ENCODE results near the gene HDLBP. TPM values are rescaled to one million over a fixed set of nuclear protein-coding genes. Genes with fewer than 3 reads are reported as not detected.

Gene HDLBP
- total RNA-seq, 6 donors from 2014 or later: 339 to 691 (median 487) TPM

DNA sequence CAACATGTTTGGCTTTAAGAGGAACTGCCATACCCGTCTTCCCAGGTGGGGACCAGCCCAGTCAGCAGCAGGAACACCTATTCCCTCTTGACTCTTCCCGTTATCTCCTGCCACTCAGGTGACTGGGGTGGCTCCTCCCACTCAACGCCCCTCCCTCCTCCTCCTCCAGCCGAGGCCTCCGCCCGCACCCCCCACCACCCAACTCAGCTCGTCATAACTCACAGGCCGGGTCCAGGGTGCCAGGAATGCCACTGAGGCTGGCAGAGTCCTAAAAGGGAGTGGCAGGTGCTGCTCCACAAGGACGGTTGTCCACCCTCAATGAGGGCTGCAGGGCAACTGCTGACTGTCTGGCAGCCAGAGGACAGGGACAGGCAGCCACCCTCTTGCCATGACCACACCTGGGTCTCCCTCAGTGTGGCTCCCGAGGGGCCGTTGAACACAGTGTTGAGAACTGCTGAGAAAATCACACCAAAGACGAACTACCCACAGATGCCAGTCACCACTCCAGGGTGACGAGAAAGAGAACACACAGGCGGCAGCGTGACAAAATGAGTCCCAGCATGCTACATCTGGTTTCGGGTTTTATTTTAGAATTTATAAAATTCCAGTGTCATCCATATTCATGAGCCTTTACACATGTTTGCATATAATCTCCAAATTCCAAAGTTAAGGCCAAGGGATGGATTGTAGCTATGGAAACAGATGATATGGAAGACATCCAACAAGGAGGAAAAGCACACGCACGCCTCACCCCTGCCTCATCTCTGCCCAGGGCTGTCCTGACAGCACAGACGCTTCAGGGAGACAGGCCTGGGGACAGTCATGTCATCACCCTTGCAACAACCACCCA lies 88.5 kb downstream of the HDLBP start:
- peaks cover 41 to 65% (median 57%) of the 10 kb centered on the region in 4 donors for H3K36me3 ChIP-seq
- DNase-seq: no peak
- H3K4me3 ChIP-seq: no peak overlapping the region
- no peaks in the 10 kb centered on the region for H3K9me3 ChIP-seq
- TF ChIP-seq POLR2A (IDR thresholded peaks at IDR 0.05) (no peak), EP300 (IDR thresholded peaks at IDR 0.05) (no peak), POLR2AphosphoS5 (IDR thresholded peaks at IDR 0.05) (no peak)
- TF ChIP-seq, protein P1, sequence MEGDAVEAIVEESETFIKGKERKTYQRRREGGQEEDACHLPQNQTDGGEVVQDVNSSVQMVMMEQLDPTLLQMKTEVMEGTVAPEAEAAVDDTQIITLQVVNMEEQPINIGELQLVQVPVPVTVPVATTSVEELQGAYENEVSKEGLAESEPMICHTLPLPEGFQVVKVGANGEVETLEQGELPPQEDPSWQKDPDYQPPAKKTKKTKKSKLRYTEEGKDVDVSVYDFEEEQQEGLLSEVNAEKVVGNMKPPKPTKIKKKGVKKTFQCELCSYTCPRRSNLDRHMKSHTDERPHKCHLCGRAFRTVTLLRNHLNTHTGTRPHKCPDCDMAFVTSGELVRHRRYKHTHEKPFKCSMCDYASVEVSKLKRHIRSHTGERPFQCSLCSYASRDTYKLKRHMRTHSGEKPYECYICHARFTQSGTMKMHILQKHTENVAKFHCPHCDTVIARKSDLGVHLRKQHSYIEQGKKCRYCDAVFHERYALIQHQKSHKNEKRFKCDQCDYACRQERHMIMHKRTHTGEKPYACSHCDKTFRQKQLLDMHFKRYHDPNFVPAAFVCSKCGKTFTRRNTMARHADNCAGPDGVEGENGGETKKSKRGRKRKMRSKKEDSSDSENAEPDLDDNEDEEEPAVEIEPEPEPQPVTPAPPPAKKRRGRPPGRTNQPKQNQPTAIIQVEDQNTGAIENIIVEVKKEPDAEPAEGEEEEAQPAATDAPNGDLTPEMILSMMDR (IDR thresholded peaks at IDR 0.05): no peak
- no peaks in the 10 kb centered on the region for H3K27me3 ChIP-seq
- ATAC-seq (ENCODE audit: low FRiP score in 2 of 2): no peak
- H3K27ac ChIP-seq: no peak overlapping the region
- WGBS, 2 donors: 84 to 86% methylated on average over 16 to 18 of the region's 19 CpGs
- H3K4me1 ChIP-seq: no peaks in the 10 kb centered on the region

DNA sequence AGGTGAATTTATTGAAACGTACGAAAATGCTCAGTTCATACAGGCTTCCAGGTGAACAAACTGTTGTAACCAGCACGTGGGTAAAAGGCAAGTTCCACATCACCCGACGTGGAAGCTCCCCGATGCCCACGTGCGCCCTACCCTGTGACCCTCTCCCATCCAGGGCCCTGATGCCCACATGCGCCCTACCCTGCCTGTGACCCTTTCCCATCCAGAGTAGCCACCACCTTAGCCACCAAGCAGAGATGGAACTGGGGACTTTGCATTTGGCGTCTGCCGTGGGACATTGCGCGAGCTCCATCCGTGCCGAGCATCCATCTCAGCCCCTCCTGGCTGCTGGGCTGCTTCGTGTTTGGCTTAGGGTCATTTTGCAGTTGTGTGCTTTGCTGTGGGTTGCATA lies 89.5 kb downstream of the HDLBP start:
- Histone ChIP-seq H3K4me1 (no peaks in the 10 kb centered on the region), H3K4me3 (no peak overlapping the region), H3K27ac (no peak overlapping the region), H3K9me3 (no peaks in the 10 kb centered on the region), H3K27me3 (no peaks in the 10 kb centered on the region), H3K36me3 (peaks cover 41 to 56% (median 48%) of the 10 kb centered on the region in 4 donors)
- no peak for TF ChIP-seq EP300 (IDR thresholded peaks at IDR 0.05)
- TF ChIP-seq, protein P1 (IDR thresholded peaks at IDR 0.05): no peak
- no peak for TF ChIP-seq POLR2A (IDR thresholded peaks at IDR 0.05)
- no peak for TF ChIP-seq POLR2AphosphoS5 (IDR thresholded peaks at IDR 0.05)
- 92 to 97% methylated on average over 15 to 16 of the region's 16 CpGs for WGBS, 2 donors
- no peak for ATAC-seq (ENCODE audit: low FRiP score in 2 of 2)
- DNase-seq: no peak

DNA sequence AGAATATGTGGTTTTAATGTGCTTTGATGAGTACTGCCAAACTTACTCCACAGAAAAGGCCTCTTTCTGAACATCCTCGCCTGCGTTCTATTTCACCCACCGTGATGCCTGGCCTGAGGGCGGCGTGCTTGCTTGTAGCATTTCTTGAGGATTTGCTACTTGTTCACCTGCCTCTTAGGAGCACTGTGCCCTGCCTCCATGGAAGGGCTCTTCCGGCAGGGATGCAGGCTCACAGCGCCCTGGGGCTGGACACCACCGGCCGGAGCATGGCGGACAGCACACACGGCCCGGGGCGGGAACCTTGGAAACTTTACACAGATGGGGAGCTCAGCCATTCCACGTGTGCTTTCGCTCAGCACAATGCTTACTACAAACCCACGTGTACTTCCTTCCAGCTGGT lies 89.9 kb downstream of the HDLBP start:
- H3K4me3 ChIP-seq: no peak overlapping the region
- peaks cover 37 to 51% (median 44%) of the 10 kb centered on the region in 4 donors for H3K36me3 ChIP-seq
- H3K9me3 ChIP-seq: no peaks in the 10 kb centered on the region
- H3K27me3 ChIP-seq: no peaks in the 10 kb centered on the region
- no peaks in the 10 kb centered on the region for H3K4me1 ChIP-seq
- DNase-seq (peak in 1 of 2 donors; percentile 71), ATAC-seq (ENCODE audit: low FRiP score in 2 of 2) (no peak)
- 95% methylated on average over 16 of the region's 16 CpGs for WGBS, 2 donors
- H3K27ac ChIP-seq: no peak overlapping the region
- no peak for TF ChIP-seq EP300 (IDR thresholded peaks at IDR 0.05)
- no peak for TF ChIP-seq POLR2A (IDR thresholded peaks at IDR 0.05)

DNA sequence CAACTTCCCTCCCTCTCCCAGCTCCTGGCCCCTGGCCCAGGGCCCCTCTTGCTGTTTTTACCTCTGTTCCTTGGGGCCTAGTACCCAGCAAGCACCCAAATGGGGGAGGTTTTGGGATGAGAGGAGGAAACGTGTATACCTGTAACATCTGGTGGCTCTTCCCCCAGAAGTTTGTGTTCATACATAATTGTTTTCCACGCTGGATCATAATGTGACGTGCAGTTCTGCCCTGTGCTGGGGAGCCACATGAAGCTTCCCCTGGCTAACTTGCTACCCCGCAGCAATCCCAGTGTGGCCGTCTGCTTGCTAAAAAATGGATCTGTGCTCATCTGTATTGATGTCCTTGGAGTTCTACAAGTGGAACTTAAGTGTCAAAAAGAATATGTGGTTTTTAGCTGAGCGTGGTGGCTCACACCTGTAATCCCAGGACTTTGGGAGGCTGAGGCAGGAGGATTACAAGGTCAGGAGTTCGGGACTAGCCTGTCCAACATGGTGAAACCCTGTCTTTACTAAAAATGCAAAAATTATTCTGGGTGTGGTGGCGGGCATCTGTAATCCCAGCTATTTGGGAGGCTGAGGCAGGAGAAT lies 90.5 kb downstream of the HDLBP start:
- Histone ChIP-seq H3K27me3 (no peaks in the 10 kb centered on the region), H3K27ac (no peak overlapping the region), H3K36me3 (peaks cover 31 to 45% (median 38%) of the 10 kb centered on the region in 4 donors), H3K4me1 (no peaks in the 10 kb centered on the region), H3K9me3 (no peaks in the 10 kb centered on the region), H3K4me3 (no peak overlapping the region)
- no peak for TF ChIP-seq EP300 (IDR thresholded peaks at IDR 0.05)
- TF ChIP-seq POLR2A (IDR thresholded peaks at IDR 0.05): no peak
- DNase-seq (no peak), ATAC-seq (ENCODE audit: low FRiP score in 2 of 2) (peak in 1 of 2 donors; percentile 1)
- WGBS, 2 donors: 92 to 95% methylated on average over 8 of the region's 8 CpGs

DNA sequence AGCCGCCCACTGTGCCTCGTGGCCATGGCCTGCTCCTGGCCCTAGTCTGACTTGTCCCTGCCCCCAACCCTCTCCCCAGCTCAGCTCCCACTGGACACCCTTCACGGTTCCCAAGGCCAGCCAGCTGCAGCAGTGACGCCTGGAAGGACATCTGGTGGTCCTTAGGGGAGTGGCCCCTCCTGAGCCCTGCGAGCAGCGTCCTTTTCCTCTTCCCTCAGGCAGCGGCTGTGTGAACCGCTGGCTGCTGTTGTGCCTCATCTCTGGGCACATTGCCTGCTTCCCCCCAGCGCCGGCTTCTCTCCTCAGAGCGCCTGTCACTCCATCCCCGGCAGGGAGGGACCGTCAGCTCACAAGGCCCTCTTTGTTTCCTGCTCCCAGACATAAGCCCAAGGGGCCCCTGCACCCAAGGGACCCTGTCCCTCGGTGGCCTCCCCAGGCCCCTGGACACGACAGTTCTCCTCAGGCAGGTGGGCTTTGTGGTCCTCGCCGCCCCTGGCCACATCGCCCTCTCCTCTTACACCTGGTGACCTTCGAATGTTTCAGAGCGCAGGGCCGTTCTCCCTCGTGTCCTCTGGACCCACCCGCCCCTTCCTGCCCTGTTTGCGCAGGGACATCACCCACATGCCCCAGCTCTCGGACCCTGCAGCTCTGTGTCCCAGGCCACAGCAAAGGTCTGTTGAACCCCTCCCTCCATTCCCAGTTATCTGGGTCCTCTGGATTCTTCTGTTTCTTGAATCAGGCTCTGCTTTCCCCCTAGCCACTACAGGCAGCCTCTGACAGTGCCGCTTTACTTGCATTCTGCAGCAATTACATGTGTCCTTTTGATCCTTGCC lies 91.2 kb downstream of the HDLBP start:
- Histone ChIP-seq H3K4me3 (no peak overlapping the region), H3K27me3 (no peaks in the 10 kb centered on the region), H3K4me1 (peaks cover 0 to 2% (median under 1%) of the 10 kb centered on the region in 4 donors), H3K36me3 (peaks cover 24 to 38% (median 31%) of the 10 kb centered on the region in 4 donors), H3K27ac (no peak overlapping the region), H3K9me3 (no peaks in the 10 kb centered on the region)
- ATAC-seq (ENCODE audit: low FRiP score in 2 of 2) (peak; percentile 57 to 59), DNase-seq (peak in 1 of 2 donors; percentile 70)
- WGBS, 2 donors: 62 to 65% methylated on average over 21 to 25 of the region's 26 CpGs
- no peak for TF ChIP-seq EP300 (IDR thresholded peaks at IDR 0.05)
- TF ChIP-seq POLR2A (IDR thresholded peaks at IDR 0.05): no peak
- TF ChIP-seq, protein P1 (IDR thresholded peaks at IDR 0.05): no peak
- TF ChIP-seq POLR2AphosphoS5 (IDR thresholded peaks at IDR 0.05): no peak

Measured in upper lobe of left lung (tissue), 6 donors.